ENCODE results near the gene ROR1.
"Not testable (repeated sequence)": the region's sequence is repeated elsewhere in the genome, so short reads cannot be mapped to it uniquely, and the experiment has no call there.

Gene ROR1

GRCh38 chr1:63759778-63760177, 14.0 kb upstream of the ROR1 start:
- no peak for DNase-seq (ENCODE audit: low read depth)

GRCh38 chr1:63770381-63770780, 3.4 kb upstream of the ROR1 start:
- DNase-seq (ENCODE audit: low read depth): no peak

- DNase-seq (ENCODE audit: low read depth): no peak
Observed at GRCh38 chr1:63772201-63772600, 1.6 kb upstream of the ROR1 start.

GRCh38 chr1:63772876-63773275, 941 bp upstream of the ROR1 start:
- DNase-seq (ENCODE audit: low read depth): no peak

GRCh38 chr1:63773496-63773814, 362 bp upstream of the ROR1 start:
- no peak for DNase-seq (ENCODE audit: low read depth)

- DNase-seq (ENCODE audit: low read depth): no peak
Observed at GRCh38 chr1:63774617-63775417, 1.0 kb downstream of the ROR1 start.

GRCh38 chr1:63775418-63776127, 1.8 kb downstream of the ROR1 start:
- no peak for DNase-seq (ENCODE audit: low read depth)

- no peak for DNase-seq (ENCODE audit: low read depth)
Observed at GRCh38 chr1:63777286-63777685, 3.5 kb downstream of the ROR1 start.

- no peak for DNase-seq (ENCODE audit: low read depth)
Observed at GRCh38 chr1:63777965-63778880, 4.4 kb downstream of the ROR1 start.

GRCh38 chr1:63779338-63780211, 5.8 kb downstream of the ROR1 start:
- DNase-seq (ENCODE audit: low read depth): no peak

GRCh38 chr1:63780565-63780964, 6.7 kb downstream of the ROR1 start:
- no peak for DNase-seq (ENCODE audit: low read depth)

- no peak for DNase-seq (ENCODE audit: low read depth)
Observed at GRCh38 chr1:63782982-63783381, 9.2 kb downstream of the ROR1 start.

- DNase-seq (ENCODE audit: low read depth): no peak
Observed at GRCh38 chr1:63784083-63784482, 10.3 kb downstream of the ROR1 start.

- no peak for DNase-seq (ENCODE audit: low read depth)
Observed at GRCh38 chr1:63784489-63785390, 10.9 kb downstream of the ROR1 start.

GRCh38 chr1:63787270-63787669, 13.5 kb downstream of the ROR1 start:
- not testable (repeated sequence) for DNase-seq (ENCODE audit: low read depth)

- DNase-seq (ENCODE audit: low read depth): no peak
Observed at GRCh38 chr1:63787875-63788274, 14.1 kb downstream of the ROR1 start.

- no peak for DNase-seq (ENCODE audit: low read depth)
Observed at GRCh38 chr1:63789856-63790605, 16.2 kb downstream of the ROR1 start.

- no peak for DNase-seq (ENCODE audit: low read depth)
Observed at GRCh38 chr1:63790989-63791388, 17.2 kb downstream of the ROR1 start.

GRCh38 chr1:63792152-63792551, 18.3 kb downstream of the ROR1 start:
- no peak for DNase-seq (ENCODE audit: low read depth)

- no peak for DNase-seq (ENCODE audit: low read depth)
Observed at GRCh38 chr1:63793741-63794240, 20.0 kb downstream of the ROR1 start.

Measured in HS-5 (cell line).